Activated CD4-positive, alpha-beta T cell treated with anti-CD3 and anti-CD28 coated beads, Interleukin-2, Interleukin-4, amounts not matched to agents 100 ng/mL and 50 ng/mL, durations not matched to agents 16 hours and 8 hours (primary cell): Measurements from ENCODE around the gene MESP2.

Experiments
- DNase-seq: peaks from one replicate; pipeline ENCODE4 v3.0.0-alpha.2; 2020; ENCODE audit warnings: low spot score

Gene MESP2

GRCh38 chr15:89756897-89757296 is 19.2 kb upstream of the MESP2 start:
- DNase-seq = no peak

GRCh38 chr15:89758283-89758682 is 17.8 kb upstream of the MESP2 start:
- no peak for DNase-seq

- DNase-seq = no peak
These were observed 17.2 kb upstream of the MESP2 start for GRCh38 chr15:89758981-89759380.

- no peak for DNase-seq
These were observed 16.3 kb upstream of the MESP2 start for GRCh38 chr15:89759835-89760234.

GRCh38 chr15:89760303-89761008 is 15.7 kb upstream of the MESP2 start:
- peak; percentile 77 for DNase-seq

- no peak for DNase-seq
These were observed 14.9 kb upstream of the MESP2 start for GRCh38 chr15:89761009-89761831.

GRCh38 chr15:89761929-89762328 is 14.2 kb upstream of the MESP2 start:
- DNase-seq = no peak

GRCh38 chr15:89765694-89766093 is 10.4 kb upstream of the MESP2 start:
- DNase-seq = no peak

GRCh38 chr15:89766357-89767311 is 9.5 kb upstream of the MESP2 start:
- no peak for DNase-seq

GRCh38 chr15:89767411-89767915 is 8.7 kb upstream of the MESP2 start:
- no peak for DNase-seq

GRCh38 chr15:89768071-89768500 is 8.0 kb upstream of the MESP2 start:
- DNase-seq = no peak

- DNase-seq = no peak
These were observed 6.8 kb upstream of the MESP2 start for GRCh38 chr15:89769366-89769765.

GRCh38 chr15:89770041-89770440 is 6.1 kb upstream of the MESP2 start:
- DNase-seq = no peak

- DNase-seq = no peak
These were observed 3.1 kb upstream of the MESP2 start for GRCh38 chr15:89772932-89773583.

- DNase-seq = no peak
These were observed 1.6 kb upstream of the MESP2 start for GRCh38 chr15:89774492-89774891.

GRCh38 chr15:89775815-89776214 is 317 bp upstream of the MESP2 start:
- DNase-seq = no peak

- no peak for DNase-seq
These were observed 1.1 kb downstream of the MESP2 start for GRCh38 chr15:89777073-89777751.

- no peak for DNase-seq
These were observed 1.7 kb downstream of the MESP2 start for GRCh38 chr15:89777782-89778380.

- DNase-seq = peak; percentile 11
These were observed 2.7 kb downstream of the MESP2 start for GRCh38 chr15:89778861-89779260.

- DNase-seq = no peak
These were observed 4.5 kb downstream of the MESP2 start for GRCh38 chr15:89780601-89781000.

GRCh38 chr15:89781055-89781454 is 4.9 kb downstream of the MESP2 start:
- DNase-seq = peak; percentile 62
